ENCODE results near the gene ABCB9.
"Not testable (repeated sequence)": the region's sequence is repeated elsewhere in the genome, so short reads cannot be mapped to it uniquely, and the experiment has no call there.

ABCB9 gene

DNA sequence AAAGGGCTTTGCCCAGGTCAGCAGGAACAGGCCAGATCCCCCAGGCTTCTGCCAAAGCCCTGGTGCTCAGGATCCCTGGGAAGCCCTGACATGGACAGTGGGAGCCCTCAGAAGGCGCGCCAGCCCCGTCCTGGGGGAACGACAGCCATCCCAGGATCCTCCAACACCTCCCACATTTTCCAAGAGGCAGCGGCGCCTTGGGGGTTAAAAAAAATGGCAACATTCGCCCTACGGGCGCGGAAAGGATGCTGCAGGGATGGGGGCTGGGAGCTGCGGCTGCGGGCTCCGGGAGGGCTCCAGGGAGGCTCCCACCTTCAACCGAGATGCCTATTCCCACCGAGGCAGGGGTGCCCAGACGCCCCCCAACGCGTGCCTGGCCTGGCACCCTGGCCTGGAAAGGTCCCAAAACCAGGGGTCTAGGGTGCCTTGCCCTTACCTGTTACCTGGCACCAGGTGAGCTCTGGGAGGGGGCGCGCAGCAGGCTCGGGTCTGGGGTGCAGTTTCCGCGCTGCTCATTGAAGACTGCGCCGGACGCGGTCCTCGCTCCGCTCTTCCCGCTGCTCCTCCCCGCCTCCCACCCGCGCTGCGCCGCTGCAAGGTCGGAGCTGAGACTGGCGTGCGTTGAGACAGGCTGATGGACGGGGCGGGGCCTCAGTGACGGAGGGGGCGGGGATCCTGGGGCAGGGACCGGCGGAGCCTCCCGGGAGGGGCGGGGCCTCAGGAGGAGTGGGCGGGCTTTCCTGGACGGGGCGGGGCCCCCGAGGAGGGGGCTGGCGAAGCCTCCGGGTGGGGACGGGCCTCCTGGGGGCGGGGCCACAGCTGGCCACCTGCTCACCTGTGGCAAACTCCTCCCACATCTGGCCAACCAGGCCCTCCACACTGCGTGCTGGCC lies at the start of gene ABCB9:
Gene ABCB9, minus strand, starts transcription at position 613 of the 892 bp plus-strand sequence. CDS start 6,228 bp downstream, outside the sequence.
- peak; percentile 85 for DNase-seq (ENCODE audit: low read depth)

- DNase-seq (ENCODE audit: low read depth), result not testable (repeated sequence)
These were observed 48.2 kb upstream of the ABCB9 start for GRCh38 chr12:123014473-123014872.

DNA sequence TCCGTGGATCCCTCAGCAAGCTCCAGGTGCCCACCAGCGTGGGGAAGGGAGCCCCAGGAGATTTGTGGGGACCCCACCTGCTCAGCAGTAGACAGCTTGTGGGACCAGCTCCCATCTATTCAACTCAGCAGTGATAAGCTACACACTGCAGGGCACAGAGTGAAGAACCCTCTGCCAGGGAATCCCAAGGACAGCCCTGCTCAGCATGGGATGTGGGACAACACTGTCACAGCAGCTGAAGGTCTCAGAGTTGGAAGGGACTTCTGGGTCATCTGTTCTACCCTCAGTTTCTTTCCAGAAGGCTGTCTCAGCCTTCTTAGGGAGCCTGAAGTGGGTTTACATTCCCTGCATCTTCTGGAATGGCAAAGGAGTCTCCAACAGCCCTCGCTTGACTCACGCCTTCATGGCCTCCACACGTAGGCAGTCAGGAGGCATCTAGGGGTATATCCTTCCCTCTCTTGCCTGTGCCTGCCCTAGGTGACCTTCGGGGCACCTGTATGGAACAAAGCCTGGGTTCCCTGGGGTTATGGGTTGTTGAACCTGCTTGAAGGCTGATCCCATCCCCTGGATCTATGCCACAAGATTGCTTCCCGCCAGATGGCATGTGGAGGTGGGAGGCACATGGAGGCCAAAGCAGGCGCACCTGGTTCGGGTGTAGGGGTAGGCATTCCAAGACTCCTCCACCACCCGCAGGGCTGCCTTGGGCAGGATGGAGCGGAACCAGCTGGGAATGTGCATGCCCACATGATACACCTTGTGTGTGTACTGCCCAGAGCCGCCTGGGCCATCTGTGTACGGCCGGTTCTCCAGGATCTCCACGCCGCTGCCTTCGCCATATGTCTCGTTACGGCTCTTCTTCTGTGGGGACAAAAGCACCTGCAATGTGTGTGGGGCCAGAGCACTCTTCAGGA lies 47.2 kb upstream of the ABCB9 start:
- no peak for DNase-seq (ENCODE audit: low read depth)

- no peak for DNase-seq (ENCODE audit: low read depth)
These were observed 45.4 kb upstream of the ABCB9 start for GRCh38 chr12:123011701-123012100.

DNA sequence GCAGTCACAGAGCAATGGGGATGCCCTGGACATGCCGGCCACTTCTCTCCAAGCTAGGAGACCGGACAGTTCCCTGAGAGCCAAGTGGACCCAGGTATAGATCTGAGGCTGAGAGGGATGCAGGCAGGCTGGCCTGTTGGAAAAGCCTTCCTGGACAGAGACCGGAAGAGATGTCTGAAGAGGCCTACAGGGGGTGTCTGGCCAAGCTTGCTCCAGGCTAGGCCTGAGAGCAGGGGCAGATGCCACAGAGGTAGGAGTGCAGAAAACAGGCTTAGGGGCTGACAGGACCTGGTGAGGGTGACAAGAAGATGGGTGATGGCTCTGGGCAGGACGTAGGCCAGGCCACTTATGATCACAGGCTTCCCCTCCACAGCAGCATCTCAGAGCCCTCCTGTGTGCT lies 44.4 kb upstream of the ABCB9 start:
- no peak for DNase-seq (ENCODE audit: low read depth)

GRCh38 chr12:123010110-123010509 lies 43.8 kb upstream of the ABCB9 start:
- DNase-seq (ENCODE audit: low read depth), result no peak

GRCh38 chr12:123006977-123007376 lies 40.7 kb upstream of the ABCB9 start:
- DNase-seq (ENCODE audit: low read depth), result no peak

- DNase-seq (ENCODE audit: low read depth), result no peak
These were observed 38.9 kb upstream of the ABCB9 start for GRCh38 chr12:123005081-123005626.

DNA sequence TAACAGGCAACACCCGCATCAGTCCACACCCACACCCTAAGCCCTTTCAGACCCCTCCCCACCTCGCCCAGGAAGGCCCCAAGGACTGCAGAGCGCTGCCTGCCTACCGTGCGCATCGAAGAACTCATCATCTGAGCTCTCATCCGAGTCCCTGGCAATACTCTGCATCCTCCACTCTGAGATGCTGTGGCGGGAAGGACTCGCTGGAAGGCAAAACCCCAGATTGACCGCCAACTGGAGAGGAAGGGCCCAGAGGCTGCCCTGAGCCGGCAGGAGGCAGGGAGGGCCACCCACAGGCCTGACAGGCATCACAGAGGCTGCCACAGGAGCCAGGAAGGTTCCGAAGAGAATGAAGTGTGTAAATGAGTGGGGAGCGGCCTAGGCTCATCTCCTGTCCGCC lies 38.0 kb upstream of the ABCB9 start:
- no peak for DNase-seq (ENCODE audit: low read depth)

GRCh38 chr12:123003257-123003656 lies 37.0 kb upstream of the ABCB9 start:
- no peak for DNase-seq (ENCODE audit: low read depth)

- DNase-seq (ENCODE audit: low read depth), result no peak
These were observed 35.2 kb upstream of the ABCB9 start for GRCh38 chr12:123001464-123001863.

DNA sequence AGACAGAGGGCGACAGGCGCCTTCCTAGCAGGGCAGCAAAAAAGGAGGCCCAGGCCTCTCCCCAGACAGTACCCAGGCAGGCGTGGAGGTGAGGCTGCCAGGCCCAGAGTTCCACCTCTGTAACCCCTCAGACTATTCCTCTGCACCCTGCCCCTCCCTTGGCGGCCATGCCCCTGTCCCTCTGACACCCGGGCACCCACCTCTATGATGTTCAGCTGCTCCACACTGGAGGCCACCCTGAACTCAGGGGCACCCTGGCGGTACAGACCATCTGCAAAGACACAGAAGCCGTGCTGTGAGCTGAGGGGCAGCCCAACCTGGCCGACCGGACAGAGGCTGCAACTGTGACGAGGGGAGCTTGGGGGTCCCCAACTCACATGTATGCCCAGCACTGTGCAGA lies 34.3 kb upstream of the ABCB9 start:
- no peak for DNase-seq (ENCODE audit: low read depth)

- DNase-seq (ENCODE audit: low read depth), result no peak
These were observed 33.7 kb upstream of the ABCB9 start for GRCh38 chr12:122999986-123000420.

GRCh38 chr12:122999196-122999946 lies 33.1 kb upstream of the ABCB9 start:
- DNase-seq (ENCODE audit: low read depth), result no peak

GRCh38 chr12:122998316-122998715 lies 32.1 kb upstream of the ABCB9 start:
- no peak for DNase-seq (ENCODE audit: low read depth)

- DNase-seq (ENCODE audit: low read depth), result no peak
These were observed 31.3 kb upstream of the ABCB9 start for GRCh38 chr12:122997343-122998250.

GRCh38 chr12:122996621-122997342 lies 30.5 kb upstream of the ABCB9 start:
- DNase-seq (ENCODE audit: low read depth), result no peak

GRCh38 chr12:122996188-122996601 lies 29.9 kb upstream of the ABCB9 start:
- no peak for DNase-seq (ENCODE audit: low read depth)

- DNase-seq (ENCODE audit: low read depth), result no peak
These were observed 29.4 kb upstream of the ABCB9 start for GRCh38 chr12:122995503-122996187.

All from stimulated activated CD8-positive, alpha-beta memory T cell treated with anti-CD3 and anti-CD28 coated beads, Interleukin-12 subunit alpha, Interleukin-12 subunit beta, amount 100 ng/mL, for 1 hour (primary cell).